HG02642 (cell line): ENCODE measurements around the gene GARNL3.
A peak's percentile ranks its signal among the peaks of the same experiment; 100 is the strongest.

Source experiments
- ATAC-seq: cut with Tn5 transposase; IDR thresholded peaks from one replicate; pipeline ENCODE4 v1.9.1; 2021; ENCODE audit warnings: mild to moderate bottlenecking; ENCODE audit not compliant: unreplicated experiment, poor library complexity

GARNL3 gene, protein sequence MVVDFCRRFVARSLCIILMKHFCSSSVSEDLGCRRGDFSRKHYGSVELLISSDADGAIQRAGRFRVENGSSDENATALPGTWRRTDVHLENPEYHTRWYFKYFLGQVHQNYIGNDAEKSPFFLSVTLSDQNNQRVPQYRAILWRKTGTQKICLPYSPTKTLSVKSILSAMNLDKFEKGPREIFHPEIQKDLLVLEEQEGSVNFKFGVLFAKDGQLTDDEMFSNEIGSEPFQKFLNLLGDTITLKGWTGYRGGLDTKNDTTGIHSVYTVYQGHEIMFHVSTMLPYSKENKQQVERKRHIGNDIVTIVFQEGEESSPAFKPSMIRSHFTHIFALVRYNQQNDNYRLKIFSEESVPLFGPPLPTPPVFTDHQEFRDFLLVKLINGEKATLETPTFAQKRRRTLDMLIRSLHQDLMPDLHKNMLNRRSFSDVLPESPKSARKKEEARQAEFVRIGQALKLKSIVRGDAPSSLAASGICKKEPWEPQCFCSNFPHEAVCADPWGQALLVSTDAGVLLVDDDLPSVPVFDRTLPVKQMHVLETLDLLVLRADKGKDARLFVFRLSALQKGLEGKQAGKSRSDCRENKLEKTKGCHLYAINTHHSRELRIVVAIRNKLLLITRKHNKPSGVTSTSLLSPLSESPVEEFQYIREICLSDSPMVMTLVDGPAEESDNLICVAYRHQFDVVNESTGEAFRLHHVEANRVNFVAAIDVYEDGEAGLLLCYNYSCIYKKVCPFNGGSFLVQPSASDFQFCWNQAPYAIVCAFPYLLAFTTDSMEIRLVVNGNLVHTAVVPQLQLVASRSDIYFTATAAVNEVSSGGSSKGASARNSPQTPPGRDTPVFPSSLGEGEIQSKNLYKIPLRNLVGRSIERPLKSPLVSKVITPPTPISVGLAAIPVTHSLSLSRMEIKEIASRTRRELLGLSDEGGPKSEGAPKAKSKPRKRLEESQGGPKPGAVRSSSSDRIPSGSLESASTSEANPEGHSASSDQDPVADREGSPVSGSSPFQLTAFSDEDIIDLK

GRCh38 chr9:127264462-127265219, at the start of gene GARNL3:
Gene GARNL3, plus strand, starts transcription at chr9:127264774. Its CDS starts 104 bp downstream, at chr9:127264878.
- ATAC-seq = no peak

GRCh38 chr9:127215268-127216209, 49.0 kb upstream of the GARNL3 start:
- ATAC-seq = no peak

- no peak for ATAC-seq
These were observed 48.2 kb upstream of the GARNL3 start for GRCh38 chr9:127216210-127216887.

GRCh38 chr9:127216888-127217217, 47.7 kb upstream of the GARNL3 start:
- no peak for ATAC-seq

DNA sequence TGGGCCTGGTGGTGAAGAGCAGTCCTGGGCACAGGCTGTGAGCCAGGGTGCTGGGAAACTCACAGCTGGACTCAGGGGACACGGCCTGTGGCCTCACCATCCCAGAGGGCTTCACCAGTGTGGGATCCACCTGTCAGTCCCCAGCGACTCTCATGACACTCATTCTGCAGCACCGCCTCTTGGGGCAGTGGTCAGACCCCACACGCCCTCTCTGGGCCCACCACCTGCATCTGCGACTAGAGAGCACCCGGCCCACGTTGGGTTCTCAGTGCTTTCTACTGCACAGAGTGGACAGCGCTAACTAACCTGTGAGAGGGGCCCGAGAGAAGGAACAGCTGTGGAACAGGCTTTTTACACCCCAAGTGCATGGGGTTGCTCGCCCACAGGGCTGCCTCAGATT, 45.8 kb upstream of the GARNL3 start:
- ATAC-seq = no peak

DNA sequence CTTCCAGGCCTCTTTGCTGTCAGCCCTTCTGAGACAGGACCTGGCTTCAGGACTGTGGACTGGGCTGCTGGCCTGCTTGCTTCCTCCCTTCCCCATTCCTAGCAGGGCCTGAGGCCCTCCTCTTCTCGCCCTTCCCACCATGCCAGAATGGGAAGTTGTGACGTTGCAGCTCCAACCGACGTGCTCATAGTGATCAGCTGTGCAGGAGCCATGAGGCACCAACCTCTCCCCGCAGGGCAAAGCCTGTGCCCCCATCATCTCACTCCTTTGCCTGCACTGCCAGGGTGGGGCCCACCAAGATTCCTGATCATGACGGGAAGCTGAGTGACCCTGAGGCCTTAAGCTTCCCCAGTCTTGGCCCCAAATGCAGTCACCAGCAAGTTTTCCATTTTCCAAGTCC, 45.1 kb upstream of the GARNL3 start:
- no peak for ATAC-seq

DNA sequence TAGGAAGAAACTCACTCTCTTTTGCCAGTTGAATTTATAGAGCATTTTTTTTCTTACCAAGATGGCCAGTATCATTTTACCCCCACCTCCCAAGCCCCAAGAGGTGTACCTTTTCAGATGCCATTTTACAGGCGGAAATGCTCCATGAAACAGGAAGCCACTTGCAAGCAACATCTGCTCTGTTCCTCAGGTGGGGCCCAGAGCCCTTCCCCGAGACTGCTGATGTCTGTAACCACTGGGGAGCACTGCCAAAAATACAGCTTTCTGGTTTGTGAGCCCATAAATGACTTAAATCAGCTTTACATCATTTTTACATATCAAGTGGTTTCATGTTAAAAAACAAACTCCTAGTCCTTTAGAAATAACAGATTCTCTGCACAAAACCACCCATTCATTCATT, 42.9 kb upstream of the GARNL3 start:
- no peak for ATAC-seq

DNA sequence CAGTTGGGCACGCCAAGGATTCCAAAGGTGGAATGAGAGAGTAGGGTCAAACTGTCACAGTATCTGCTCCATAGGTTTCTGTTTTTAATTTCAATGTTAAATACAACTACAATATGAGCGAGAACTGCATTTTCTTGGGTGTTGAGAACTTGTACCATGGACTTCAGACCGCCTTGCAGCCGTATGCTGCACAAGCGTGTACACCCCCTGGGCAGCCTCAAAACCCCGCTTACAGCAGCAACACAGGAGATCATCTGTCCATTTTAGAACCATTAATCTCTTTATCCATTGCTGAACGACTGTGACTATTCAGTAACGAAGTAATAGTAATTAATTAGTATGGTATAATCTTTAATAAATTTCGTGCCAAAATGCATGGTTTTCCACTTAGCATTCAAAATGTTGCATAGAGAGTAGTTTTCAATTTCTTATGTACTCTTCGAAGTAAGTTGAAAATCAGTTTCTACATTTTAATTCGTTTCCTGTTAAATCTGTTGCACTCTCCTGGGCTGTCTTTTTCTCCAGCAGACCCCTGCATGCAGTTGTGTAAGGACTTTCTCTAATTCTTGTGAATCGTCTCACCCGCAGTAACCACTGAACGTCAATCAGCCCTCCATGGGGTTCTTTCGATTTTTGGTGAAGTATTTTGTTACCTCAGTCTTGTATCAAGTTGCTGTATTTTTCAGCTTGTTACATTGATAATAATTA, 42.0 kb upstream of the GARNL3 start:
- no peak for ATAC-seq

DNA sequence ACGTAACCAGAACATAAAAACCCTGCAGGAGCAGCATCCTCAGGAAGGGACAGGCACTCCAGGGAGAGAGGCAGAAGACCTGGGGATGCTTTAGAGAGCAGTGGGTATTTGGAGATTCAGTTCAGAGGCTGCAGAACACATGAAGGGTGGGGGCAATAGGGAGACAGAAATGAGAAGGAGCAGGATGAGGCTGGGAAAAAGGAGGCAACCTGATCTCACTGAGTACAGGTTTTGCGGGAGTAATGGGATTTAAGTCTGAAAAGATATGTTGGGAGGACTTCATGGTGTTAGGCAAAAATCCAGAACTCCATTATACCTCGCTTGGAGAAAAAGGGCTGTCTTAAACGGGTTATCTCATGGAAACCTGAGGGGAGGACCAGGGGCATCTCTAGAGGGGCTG, 41.3 kb upstream of the GARNL3 start:
- no peak for ATAC-seq

- no peak for ATAC-seq
These were observed 40.8 kb upstream of the GARNL3 start for GRCh38 chr9:127223810-127224177.

DNA sequence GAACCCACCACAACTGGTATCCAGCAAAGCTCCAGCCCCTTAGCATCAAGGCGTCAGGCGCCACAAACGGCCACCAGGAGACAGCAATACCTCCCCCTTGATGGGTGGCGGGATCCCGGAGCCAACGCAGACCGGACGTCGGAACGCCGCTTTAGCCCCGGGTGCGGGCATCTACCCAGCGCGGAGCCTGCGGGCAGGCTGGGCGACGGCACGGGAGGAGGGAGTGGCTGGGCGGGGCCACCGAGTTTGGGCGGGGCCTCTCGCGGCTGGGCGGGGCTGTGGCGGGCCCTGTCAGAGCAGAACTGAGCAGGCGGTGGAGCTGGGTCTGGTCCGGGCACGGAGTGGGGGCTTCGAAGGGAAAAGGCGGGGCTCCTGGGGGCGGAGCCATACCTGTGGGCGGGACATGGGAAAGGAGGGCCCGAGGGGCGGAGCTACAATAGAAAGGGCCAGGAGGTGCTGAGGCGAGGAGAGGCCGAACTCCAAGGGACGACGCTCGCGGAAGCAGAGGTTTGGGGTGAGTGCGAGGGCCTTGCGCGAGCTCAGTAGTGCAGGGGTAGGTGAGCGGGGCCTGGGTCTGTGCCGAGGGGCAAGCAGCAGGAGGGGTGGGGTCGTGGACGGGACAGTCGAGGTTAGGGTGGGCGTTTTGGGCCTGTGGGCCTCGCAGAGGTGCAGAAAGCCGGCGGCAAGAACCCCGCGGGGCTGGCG, 40.2 kb upstream of the GARNL3 start:
- ATAC-seq = peak; percentile 57

DNA sequence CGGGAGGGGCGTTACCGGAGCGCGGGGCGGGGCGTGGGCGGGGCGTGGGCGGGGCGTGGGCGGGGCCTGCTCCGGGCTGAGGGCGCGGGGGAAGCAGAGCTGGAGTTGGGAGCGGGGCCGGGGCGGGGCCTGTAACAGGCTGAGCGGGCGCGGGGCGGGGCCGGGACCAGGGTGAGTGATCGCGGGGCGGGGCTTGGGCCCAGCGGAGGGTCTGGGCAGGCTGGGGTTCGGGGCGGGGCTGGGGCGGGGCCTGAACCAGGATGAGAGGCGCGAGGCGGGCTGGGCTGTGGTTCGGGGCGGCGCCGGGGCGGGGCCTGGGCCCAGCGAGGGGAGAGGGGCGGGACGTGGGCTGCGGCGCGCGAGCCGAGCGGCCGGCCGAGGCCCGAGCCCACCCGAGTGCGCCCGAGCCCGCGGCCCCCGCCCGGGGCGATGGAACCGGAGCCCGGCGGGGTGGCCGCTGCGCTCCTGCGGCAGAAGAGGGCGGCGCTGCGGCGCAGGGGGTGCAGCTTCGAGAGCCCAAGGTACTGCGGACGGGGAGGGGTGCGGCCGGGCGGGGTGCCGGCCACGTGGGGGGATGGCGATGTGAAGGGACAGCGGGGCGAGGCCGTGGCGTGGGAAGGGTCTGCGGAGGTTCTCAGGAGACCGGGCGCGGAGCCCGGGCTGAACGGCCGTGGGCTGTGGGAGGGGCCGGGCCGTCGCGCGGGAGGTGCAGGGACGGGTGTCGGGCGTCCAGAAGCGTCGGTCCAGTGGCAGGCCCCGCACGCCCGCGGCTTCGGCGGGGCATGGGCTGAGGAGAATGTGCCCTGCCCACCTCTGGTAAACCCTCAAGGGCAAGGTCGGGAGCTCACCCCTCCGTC, 39.5 kb upstream of the GARNL3 start:
- peak; percentile 54 for ATAC-seq

- no peak for ATAC-seq
These were observed 38.6 kb upstream of the GARNL3 start for GRCh38 chr9:127225801-127226625.

GRCh38 chr9:127229691-127230417, 34.7 kb upstream of the GARNL3 start:
- ATAC-seq = no peak

DNA sequence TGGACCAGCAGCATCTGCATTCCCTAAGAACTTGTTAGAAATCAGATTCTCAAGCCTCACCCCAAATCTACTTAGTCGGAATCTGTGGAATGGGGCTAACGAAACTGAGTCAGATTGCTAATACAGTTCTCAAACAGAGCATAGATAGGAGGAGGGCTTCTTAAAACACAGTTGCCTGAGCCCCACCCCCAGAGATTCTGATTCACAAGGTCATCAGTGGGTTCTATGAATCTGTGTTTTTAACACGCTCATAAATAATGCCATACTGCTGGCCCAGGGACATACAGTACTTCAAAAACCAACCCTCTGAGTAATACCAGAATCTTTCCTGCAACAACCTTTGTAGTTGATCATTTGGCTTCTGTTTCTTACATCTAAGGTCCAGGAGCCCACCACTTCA, 32.9 kb upstream of the GARNL3 start:
- no peak for ATAC-seq
